AG04449 (cell line): ENCODE data around the gene HM13.
"Not testable (repeated sequence)": the region's sequence is repeated elsewhere in the genome, so short reads cannot be mapped to it uniquely, and the experiment has no call there.

Experiments
- CTCF ChIA-PET: fragments of 350-600 bp; formaldehyde crosslinking; extraction: SDS; loops from one replicate; lab custom pipeline; 2021; ENCODE audit warnings: antibody characterized with exemption; lab: Yijun Ruan, JAX
- POLR2A ChIA-PET: fragments of 400-600, 350-600 bp; formaldehyde crosslinking; extraction: SDS; loops from one replicate; lab custom pipeline; 2020; ENCODE audit warnings: antibody characterized with exemption, inconsistent platforms; lab: Yijun Ruan, JAX
- DNase-seq: peaks from one replicate; pipeline ENCODE4 v3.0.0-alpha.2; 2010; ENCODE audit warnings: low read depth, low spot score
- H3K4me3 ChIP-seq: 2 replicates; pipeline ENCODE4 v1.5.1; 2011; ENCODE audit warnings: low read depth, mild to moderate bottlenecking, control low read depth, low read length
- CTCF ChIP-seq: IDR thresholded peaks from one replicate; pipeline ENCODE4 v1.5.1; 2011; ENCODE audit warnings: mild to moderate bottlenecking, moderate library complexity, low read length, control low read depth, inconsistent platforms; ENCODE audit not compliant: insufficient read depth; ENCODE audit errors: missing control alignments

HM13 gene

GRCh38 chr20:31578448-31579138 is 64.4 kb downstream of the HM13 start:
- ChIA-PET CTCF (interaction anchor here (1.3 to 30.9 kb wide), 4 partner anchors 9 to 31 kb away, joined by 3 to 1856 read pairs (median 10); partner anchors contain the start of gene ID1), POLR2A (no interaction called here)
- DNase-seq: no peak
- no peak for TF ChIP-seq CTCF
- no peak overlapping the region for H3K4me3 ChIP-seq

GRCh38 chr20:31579245-31579644 is 65.0 kb downstream of the HM13 start:
- no peak for DNase-seq
- CTCF ChIA-PET: interaction anchor here (30.9 kb wide), 1 partner anchor 30 kb away, joined by 1856 read pairs; the partner anchor contains the start of gene ID1
- POLR2A ChIA-PET: no interaction called here
- TF ChIP-seq CTCF: no peak
- no peak overlapping the region for H3K4me3 ChIP-seq

GRCh38 chr20:31579941-31580651 is 65.9 kb downstream of the HM13 start:
- CTCF ChIA-PET: interaction anchor here (1.0 to 30.9 kb wide), 2 partner anchors 20 to 29 kb away, joined by 4 to 1856 read pairs; partner anchors contain the start of gene ID1

GRCh38 chr20:31580706-31581105 is 66.5 kb downstream of the HM13 start:
- ChIA-PET POLR2A (no interaction called here), CTCF (interaction anchor here (1.0 to 30.9 kb wide), 2 partner anchors 21 to 29 kb away, joined by 4 to 1856 read pairs; partner anchors contain the start of gene ID1)
- no peak for DNase-seq
- no peak for TF ChIP-seq CTCF
- no peak overlapping the region for H3K4me3 ChIP-seq

More at GRCh38 chr20:31579941-31580651, 65.9 kb downstream of the HM13 start:
- POLR2A ChIA-PET, H3K4me3 ChIP-seq, DNase-seq: not testable (repeated sequence)

- no peak for DNase-seq
- POLR2A ChIA-PET: no interaction called here
- H3K4me3 ChIP-seq: no peak overlapping the region
- TF ChIP-seq CTCF: no peak
- CTCF ChIA-PET: no interaction called here
These were observed 67.1 kb downstream of the HM13 start for GRCh38 chr20:31581391-31581790.

- H3K4me3 ChIP-seq: peak overlapping the region; percentile 55
- ChIA-PET POLR2A (interaction anchor here (0.9 to 1.6 kb wide), 4 partner anchors 8 to 19 kb away, joined by 3 to 5 read pairs (median 5); no protein-coding TSS in a partner anchor), CTCF (interaction anchor here (0.7 to 6.0 kb wide), 8 partner anchors 8 to 74 kb away, joined by 3 to 47 read pairs (median 5); no protein-coding TSS in a partner anchor)
- DNase-seq: no peak
- TF ChIP-seq CTCF: no peak
These were observed 73.5 kb downstream of the HM13 start for GRCh38 chr20:31587545-31588389.
